ENCODE measurements around the gene EDN1.

The EDN1 gene

DNA sequence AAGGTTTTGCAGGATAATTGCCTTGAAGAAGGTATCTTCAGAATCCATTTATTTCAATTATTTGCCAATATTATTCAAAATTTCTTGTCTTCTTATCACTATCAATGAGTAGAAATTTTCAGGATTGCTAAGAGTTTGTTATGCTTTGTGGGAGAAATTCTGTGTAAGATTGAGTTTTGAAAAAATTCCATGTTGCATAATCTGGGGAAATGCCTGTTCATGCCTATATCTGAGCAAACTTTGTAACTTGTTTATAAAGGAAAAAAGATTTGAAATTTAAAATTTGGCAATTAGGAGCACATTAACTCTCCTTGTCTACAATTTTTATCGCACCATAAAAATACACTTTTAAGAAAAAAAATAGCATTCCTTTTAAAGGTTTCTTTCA lies 39.8 kb upstream of the EDN1 start:
- H3K9me3 ChIP-seq (ENCODE audit: low read depth, low read length), result no peaks in the 10 kb centered on the region
- DNase-seq (ENCODE audit: low read depth, low spot score), result no peak
- no peak overlapping the region for H3K27ac ChIP-seq
- no peak overlapping the region for H3K9ac ChIP-seq (ENCODE audit: insufficient read length)
- no peak overlapping the region for H3K4me3 ChIP-seq
- H3K36me3 ChIP-seq (ENCODE audit: insufficient read depth, low read length), result no peaks in the 10 kb centered on the region
- TF ChIP-seq POLR2AphosphoS5 (IDR thresholded peaks at IDR 0.05; ENCODE audit: borderline replicate concordance, low read depth, low read length) (no peak), EZH2 (IDR thresholded peaks at IDR 0.05) (no peak), FOXP2 (optimal IDR thresholded peaks at IDR 0.05; ENCODE audit: control extremely low read depth, extremely low read length, insufficient read depth) (no peak)

GRCh38 chr6:12254210-12254609 lies 36.0 kb upstream of the EDN1 start:
- Histone ChIP-seq H3K9ac (ENCODE audit: insufficient read length) (no peak overlapping the region), H3K9me3 (ENCODE audit: low read depth, low read length) (no peaks in the 10 kb centered on the region), H3K4me3 (no peak overlapping the region), H3K27ac (no peak overlapping the region), H3K36me3 (ENCODE audit: insufficient read depth, low read length) (no peaks in the 10 kb centered on the region)
- no peak for DNase-seq (ENCODE audit: low read depth, low spot score)
- TF ChIP-seq POLR2AphosphoS5 (IDR thresholded peaks at IDR 0.05; ENCODE audit: borderline replicate concordance, low read depth, low read length) (no peak), EZH2 (IDR thresholded peaks at IDR 0.05) (no peak), FOXP2 (optimal IDR thresholded peaks at IDR 0.05; ENCODE audit: control extremely low read depth, extremely low read length, insufficient read depth) (no peak)

- no peak overlapping the region for H3K4me3 ChIP-seq
- no peak overlapping the region for H3K9ac ChIP-seq (ENCODE audit: insufficient read length)
- H3K27ac ChIP-seq, result no peak overlapping the region
- DNase-seq (ENCODE audit: low read depth, low spot score), result no peak
- no peaks in the 10 kb centered on the region for H3K36me3 ChIP-seq (ENCODE audit: insufficient read depth, low read length)
- TF ChIP-seq POLR2AphosphoS5 (IDR thresholded peaks at IDR 0.05; ENCODE audit: borderline replicate concordance, low read depth, low read length) (no peak), FOXP2 (optimal IDR thresholded peaks at IDR 0.05; ENCODE audit: control extremely low read depth, extremely low read length, insufficient read depth) (no peak), EZH2 (IDR thresholded peaks at IDR 0.05) (no peak)
- no peaks in the 10 kb centered on the region for H3K9me3 ChIP-seq (ENCODE audit: low read depth, low read length)
Measured at GRCh38 chr6:12258191-12258590, 32.0 kb upstream of the EDN1 start.

DNA sequence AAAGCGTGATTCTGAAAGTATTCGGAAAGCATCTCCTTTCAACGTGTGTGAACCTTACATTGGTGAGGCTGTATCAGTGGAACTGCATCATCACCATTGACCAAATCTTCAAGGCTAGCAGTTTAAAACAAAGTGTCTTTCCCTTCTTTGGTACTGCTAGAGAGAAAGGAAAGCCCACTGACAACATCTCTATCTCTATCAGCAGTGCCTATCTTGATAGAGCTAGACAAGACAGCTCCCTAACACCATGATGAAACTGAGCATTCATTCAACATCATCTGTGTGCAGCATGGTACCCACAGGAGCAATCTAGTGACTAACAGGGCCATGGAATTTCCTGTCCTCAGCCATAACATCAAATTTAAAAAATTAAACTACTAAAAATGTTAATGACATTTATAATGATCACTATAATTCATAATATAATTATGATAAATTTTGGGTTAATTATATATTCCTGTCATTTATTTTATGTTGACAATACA lies 31.5 kb upstream of the EDN1 start:
- no peak overlapping the region for H3K27ac ChIP-seq
- H3K9ac ChIP-seq (ENCODE audit: insufficient read length), result no peak overlapping the region
- no peaks in the 10 kb centered on the region for H3K36me3 ChIP-seq (ENCODE audit: insufficient read depth, low read length)
- H3K9me3 ChIP-seq (ENCODE audit: low read depth, low read length), result no peaks in the 10 kb centered on the region
- H3K4me3 ChIP-seq, result no peak overlapping the region
- no peak for DNase-seq (ENCODE audit: low read depth, low spot score)
- TF ChIP-seq FOXP2 (optimal IDR thresholded peaks at IDR 0.05; ENCODE audit: control extremely low read depth, extremely low read length, insufficient read depth) (no peak), EZH2 (IDR thresholded peaks at IDR 0.05) (no peak), POLR2AphosphoS5 (IDR thresholded peaks at IDR 0.05; ENCODE audit: borderline replicate concordance, low read depth, low read length) (no peak)

DNA sequence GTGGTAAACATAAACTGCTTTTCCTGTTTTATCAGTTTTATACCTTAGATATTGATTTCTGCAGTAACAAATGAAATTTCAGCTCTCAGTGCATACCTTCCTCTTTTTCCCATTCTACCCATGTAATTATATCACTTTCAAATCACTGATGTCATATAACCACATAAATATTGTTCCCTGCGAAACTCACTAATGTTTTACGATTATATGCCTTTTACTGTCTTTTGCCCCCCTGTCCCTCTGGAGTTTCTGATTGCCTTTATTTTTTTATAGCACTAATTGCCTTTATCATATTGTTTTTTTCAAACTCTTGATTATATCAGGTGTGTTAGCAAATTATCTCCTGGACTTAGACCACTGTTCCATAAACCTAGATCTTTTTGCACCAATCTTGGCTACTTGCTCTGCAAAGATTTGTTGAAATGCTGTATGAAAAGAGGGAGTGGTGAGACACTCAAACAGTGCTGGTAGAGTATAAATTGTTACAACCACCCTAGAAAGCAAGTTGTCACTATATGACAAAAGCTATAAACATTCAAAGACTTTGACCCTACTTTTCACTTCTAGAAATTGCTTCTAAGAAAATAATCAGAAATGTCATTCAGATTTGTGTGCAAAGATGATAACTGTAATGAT lies 29.6 kb upstream of the EDN1 start:
- no peak for TF ChIP-seq FOXP2 (optimal IDR thresholded peaks at IDR 0.05; ENCODE audit: control extremely low read depth, extremely low read length, insufficient read depth)
- TF ChIP-seq EZH2 (IDR thresholded peaks at IDR 0.05), result no peak
- no peak for TF ChIP-seq POLR2AphosphoS5 (IDR thresholded peaks at IDR 0.05; ENCODE audit: borderline replicate concordance, low read depth, low read length)
- H3K4me3 ChIP-seq, result no peak overlapping the region
- H3K27ac ChIP-seq, result no peak overlapping the region
- H3K9me3 ChIP-seq (ENCODE audit: low read depth, low read length), result no peaks in the 10 kb centered on the region
- DNase-seq (ENCODE audit: low read depth, low spot score), result no peak
- H3K9ac ChIP-seq (ENCODE audit: insufficient read length), result no peak overlapping the region
- no peaks in the 10 kb centered on the region for H3K36me3 ChIP-seq (ENCODE audit: insufficient read depth, low read length)

- DNase-seq (ENCODE audit: low read depth, low spot score), result no peak
- Histone ChIP-seq H3K4me3 (no peak overlapping the region), H3K9ac (ENCODE audit: insufficient read length) (no peak overlapping the region), H3K9me3 (ENCODE audit: low read depth, low read length) (no peaks in the 10 kb centered on the region), H3K36me3 (ENCODE audit: insufficient read depth, low read length) (no peaks in the 10 kb centered on the region), H3K27ac (no peak overlapping the region)
- TF ChIP-seq FOXP2 (optimal IDR thresholded peaks at IDR 0.05; ENCODE audit: control extremely low read depth, extremely low read length, insufficient read depth) (no peak), EZH2 (IDR thresholded peaks at IDR 0.05) (no peak), POLR2AphosphoS5 (IDR thresholded peaks at IDR 0.05; ENCODE audit: borderline replicate concordance, low read depth, low read length) (no peak)
Measured at GRCh38 chr6:12261502-12261901, 28.7 kb upstream of the EDN1 start.

DNA sequence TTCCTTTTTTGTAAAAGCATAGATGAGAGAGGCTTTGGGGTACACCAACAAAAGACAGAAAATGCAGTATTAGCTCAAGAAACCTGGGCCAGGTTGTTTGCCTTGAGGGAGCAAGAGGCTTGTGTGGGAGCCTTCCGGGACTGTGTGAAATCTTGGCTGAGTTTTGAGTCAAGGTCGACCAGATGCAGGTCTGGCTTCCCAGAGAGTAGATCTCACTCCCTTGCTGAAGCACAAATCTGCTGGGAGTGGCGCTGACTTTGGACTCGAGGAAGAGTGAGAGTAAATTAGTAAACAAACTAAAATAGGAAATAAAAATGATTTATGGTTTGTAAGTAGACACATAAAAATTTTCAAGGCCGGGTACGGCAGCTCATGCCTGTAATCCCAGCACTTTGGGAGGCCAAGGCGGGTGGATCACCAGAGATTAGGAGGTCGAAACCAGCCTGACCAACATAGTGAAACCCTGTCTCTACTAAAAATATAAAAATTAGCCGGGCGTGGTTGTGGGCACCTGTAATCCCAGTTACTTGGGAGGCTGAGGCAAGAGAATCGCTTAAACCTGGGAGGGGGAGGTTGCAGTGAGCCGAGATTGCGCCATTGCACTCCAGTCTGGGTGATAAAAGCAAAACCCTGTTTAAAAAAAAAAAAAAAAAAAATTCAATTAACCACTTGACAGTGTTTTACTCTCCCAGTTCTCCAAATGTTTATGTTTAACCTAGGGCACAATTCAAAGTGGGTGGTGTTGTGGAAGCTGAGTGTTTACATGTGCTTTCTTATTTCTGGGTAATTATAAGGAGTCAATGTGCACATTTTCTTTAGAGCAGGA lies 27.7 kb upstream of the EDN1 start:
- Histone ChIP-seq H3K9ac (ENCODE audit: insufficient read length) (no peak overlapping the region), H3K9me3 (ENCODE audit: low read depth, low read length) (no peaks in the 10 kb centered on the region), H3K36me3 (ENCODE audit: insufficient read depth, low read length) (no peaks in the 10 kb centered on the region), H3K27ac (no peak overlapping the region), H3K4me3 (no peak overlapping the region)
- DNase-seq (ENCODE audit: low read depth, low spot score), result no peak
- TF ChIP-seq FOXP2 (optimal IDR thresholded peaks at IDR 0.05; ENCODE audit: control extremely low read depth, extremely low read length, insufficient read depth) (no peak), EZH2 (IDR thresholded peaks at IDR 0.05) (no peak), POLR2AphosphoS5 (IDR thresholded peaks at IDR 0.05; ENCODE audit: borderline replicate concordance, low read depth, low read length) (no peak)

DNA sequence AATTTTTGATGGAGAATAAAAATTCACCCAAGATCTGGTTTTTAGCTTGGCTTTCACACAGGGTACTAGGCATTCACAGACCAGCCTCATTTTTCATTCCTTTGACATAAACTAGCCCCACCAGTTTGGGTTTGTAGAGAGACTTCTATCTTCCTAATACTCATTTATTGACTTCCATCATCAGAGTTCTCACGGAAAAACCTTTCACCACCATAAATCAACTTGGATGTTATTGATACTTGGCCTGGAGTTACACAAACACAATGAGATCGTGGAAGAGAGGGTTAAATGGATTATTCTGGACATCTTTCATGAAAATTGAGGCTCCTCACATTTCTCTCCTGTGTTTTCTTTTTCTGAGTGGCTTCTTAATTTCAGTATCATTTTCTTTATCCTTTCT lies 26.8 kb upstream of the EDN1 start:
- no peak overlapping the region for H3K9ac ChIP-seq (ENCODE audit: insufficient read length)
- no peak for DNase-seq (ENCODE audit: low read depth, low spot score)
- no peak for TF ChIP-seq FOXP2 (optimal IDR thresholded peaks at IDR 0.05; ENCODE audit: control extremely low read depth, extremely low read length, insufficient read depth)
- TF ChIP-seq EZH2 (IDR thresholded peaks at IDR 0.05), result no peak
- TF ChIP-seq POLR2AphosphoS5 (IDR thresholded peaks at IDR 0.05; ENCODE audit: borderline replicate concordance, low read depth, low read length), result no peak
- H3K36me3 ChIP-seq (ENCODE audit: insufficient read depth, low read length), result no peaks in the 10 kb centered on the region
- H3K27ac ChIP-seq, result no peak overlapping the region
- H3K4me3 ChIP-seq, result no peak overlapping the region
- H3K9me3 ChIP-seq (ENCODE audit: low read depth, low read length), result no peaks in the 10 kb centered on the region

Measured in SK-N-MC (cell line).